ENCODE results near the gene RASGRP3.
"Not testable (repeated sequence)": the region's sequence is repeated elsewhere in the genome, so short reads cannot be mapped to it uniquely, and the experiment has no call there.

Gene RASGRP3

GRCh38 chr2:33459745-33460144 is 16.7 kb upstream of the RASGRP3 start:
- no peaks in the 10 kb centered on the region for H3K4me1 ChIP-seq (ENCODE audit: low read length)
- no peak overlapping the region for H3K9ac ChIP-seq (ENCODE audit: low read length)
- no peaks in the 10 kb centered on the region for H3K79me2 ChIP-seq (ENCODE audit: low read length)
- H4K20me1 ChIP-seq (ENCODE audit: insufficient read depth, low read length) = no peaks in the 10 kb centered on the region
- H3F3A ChIP-seq (ENCODE audit: insufficient read depth, low read length) = no peaks in the 10 kb centered on the region
- no peaks in the 10 kb centered on the region for H3K27me3 ChIP-seq (replicated peaks; ENCODE audit: insufficient read depth, low read length)
- DNase-seq = no peak
- H3K4me3 ChIP-seq (ENCODE audit: low read length) = no peak overlapping the region
- no peaks in the 10 kb centered on the region for H3K9me2 ChIP-seq (replicated peaks; ENCODE audit: insufficient read depth, low read length)
- no peak for TF ChIP-seq CTCF (IDR thresholded peaks at IDR 0.05; ENCODE audit: low read length)
- TF ChIP-seq EZH2 (optimal IDR thresholded peaks at IDR 0.05; ENCODE audit: low read depth, low read length) = no peak
- TF ChIP-seq EZH2phosphoT487 (IDR thresholded peaks at IDR 0.05; ENCODE audit: low read length) = no peak
- H2AFZ ChIP-seq (ENCODE audit: low read length) = no peak overlapping the region
- no peak overlapping the region for H3K27ac ChIP-seq (ENCODE audit: low read length)
- H3K9me3 ChIP-seq (replicated peaks; ENCODE audit: insufficient read depth, low read length) = no peaks in the 10 kb centered on the region
- no peaks in the 10 kb centered on the region for H3K36me3 ChIP-seq (replicated peaks; ENCODE audit: insufficient read depth, low read length)
- no peak overlapping the region for H3K4me2 ChIP-seq (ENCODE audit: low read depth, low read length)

GRCh38 chr2:33462512-33462911 is 13.9 kb upstream of the RASGRP3 start:
- H3K4me1 ChIP-seq (ENCODE audit: low read length); H3K9me2 ChIP-seq (replicated peaks; ENCODE audit: insufficient read depth, low read length); H3K4me2 ChIP-seq (ENCODE audit: low read depth, low read length); H2AFZ ChIP-seq (ENCODE audit: low read length); H3K4me3 ChIP-seq (ENCODE audit: low read length); H3K36me3 ChIP-seq (replicated peaks; ENCODE audit: insufficient read depth, low read length); H3K9me3 ChIP-seq (replicated peaks; ENCODE audit: insufficient read depth, low read length); DNase-seq; H3K27ac ChIP-seq (ENCODE audit: low read length); H3K9ac ChIP-seq (ENCODE audit: low read length); H3K27me3 ChIP-seq (replicated peaks; ENCODE audit: insufficient read depth, low read length); H4K20me1 ChIP-seq (ENCODE audit: insufficient read depth, low read length); H3K79me2 ChIP-seq (ENCODE audit: low read length); H3F3A ChIP-seq (ENCODE audit: insufficient read depth, low read length): not testable (repeated sequence)

- no peak for DNase-seq
- no peaks in the 10 kb centered on the region for H3F3A ChIP-seq (ENCODE audit: insufficient read depth, low read length)
These were observed 9.0 kb upstream of the RASGRP3 start for GRCh38 chr2:33467413-33467812.

GRCh38 chr2:33469238-33469637 is 7.2 kb upstream of the RASGRP3 start:
- Histone ChIP-seq H3K27ac (ENCODE audit: low read length) (no peak overlapping the region), H4K20me1 (ENCODE audit: insufficient read depth, low read length) (no peaks in the 10 kb centered on the region), H3K4me3 (ENCODE audit: low read length) (no peak overlapping the region)

More at GRCh38 chr2:33467413-33467812, 9.0 kb upstream of the RASGRP3 start:
- Histone ChIP-seq H4K20me1 (ENCODE audit: insufficient read depth, low read length) (no peaks in the 10 kb centered on the region), H3K27ac (ENCODE audit: low read length) (no peak overlapping the region), H3K4me3 (ENCODE audit: low read length) (no peak overlapping the region), H2AFZ (ENCODE audit: low read length) (no peak overlapping the region), H3K36me3 (replicated peaks; ENCODE audit: insufficient read depth, low read length) (no peaks in the 10 kb centered on the region), H3K9me3 (replicated peaks; ENCODE audit: insufficient read depth, low read length) (no peaks in the 10 kb centered on the region), H3K4me1 (ENCODE audit: low read length) (no peaks in the 10 kb centered on the region), H3K27me3 (replicated peaks; ENCODE audit: insufficient read depth, low read length) (no peaks in the 10 kb centered on the region), H3K9me2 (replicated peaks; ENCODE audit: insufficient read depth, low read length) (no peaks in the 10 kb centered on the region), H3K9ac (ENCODE audit: low read length) (no peak overlapping the region), H3K4me2 (ENCODE audit: low read depth, low read length) (no peak overlapping the region), H3K79me2 (ENCODE audit: low read length) (no peaks in the 10 kb centered on the region)
- TF ChIP-seq CTCF (IDR thresholded peaks at IDR 0.05; ENCODE audit: low read length) = no peak
- TF ChIP-seq EZH2 (optimal IDR thresholded peaks at IDR 0.05; ENCODE audit: low read depth, low read length) = no peak
- no peak for TF ChIP-seq EZH2phosphoT487 (IDR thresholded peaks at IDR 0.05; ENCODE audit: low read length)

More at GRCh38 chr2:33469238-33469637, 7.2 kb upstream of the RASGRP3 start:
- Histone ChIP-seq H3K9ac (ENCODE audit: low read length) (no peak overlapping the region), H3K79me2 (ENCODE audit: low read length) (no peaks in the 10 kb centered on the region), H3K4me2 (ENCODE audit: low read depth, low read length) (no peak overlapping the region), H3K27me3 (replicated peaks; ENCODE audit: insufficient read depth, low read length) (no peaks in the 10 kb centered on the region), H2AFZ (ENCODE audit: low read length) (no peak overlapping the region), H3K4me1 (ENCODE audit: low read length) (no peaks in the 10 kb centered on the region), H3K9me2 (replicated peaks; ENCODE audit: insufficient read depth, low read length) (no peaks in the 10 kb centered on the region), H3K36me3 (replicated peaks; ENCODE audit: insufficient read depth, low read length) (no peaks in the 10 kb centered on the region), H3F3A (ENCODE audit: insufficient read depth, low read length) (no peaks in the 10 kb centered on the region), H3K9me3 (replicated peaks; ENCODE audit: insufficient read depth, low read length) (no peaks in the 10 kb centered on the region)
- DNase-seq = no peak
- TF ChIP-seq CTCF (IDR thresholded peaks at IDR 0.05; ENCODE audit: low read length) = no peak
- no peak for TF ChIP-seq EZH2 (optimal IDR thresholded peaks at IDR 0.05; ENCODE audit: low read depth, low read length)
- TF ChIP-seq EZH2phosphoT487 (IDR thresholded peaks at IDR 0.05; ENCODE audit: low read length) = no peak
